DMS 273 (cell line): Measurements from ENCODE around the gene ZNF217.
"Not testable (repeated sequence)": the region's sequence is repeated elsewhere in the genome, so short reads cannot be mapped to it uniquely, and the experiment has no call there.

Experiments used
- DNase-seq: peaks from one replicate; lab custom pipeline; 2025; ENCODE audit not compliant: unreplicated experiment; lab: John Stamatoyannopoulos, UW

Gene ZNF217

DNA sequence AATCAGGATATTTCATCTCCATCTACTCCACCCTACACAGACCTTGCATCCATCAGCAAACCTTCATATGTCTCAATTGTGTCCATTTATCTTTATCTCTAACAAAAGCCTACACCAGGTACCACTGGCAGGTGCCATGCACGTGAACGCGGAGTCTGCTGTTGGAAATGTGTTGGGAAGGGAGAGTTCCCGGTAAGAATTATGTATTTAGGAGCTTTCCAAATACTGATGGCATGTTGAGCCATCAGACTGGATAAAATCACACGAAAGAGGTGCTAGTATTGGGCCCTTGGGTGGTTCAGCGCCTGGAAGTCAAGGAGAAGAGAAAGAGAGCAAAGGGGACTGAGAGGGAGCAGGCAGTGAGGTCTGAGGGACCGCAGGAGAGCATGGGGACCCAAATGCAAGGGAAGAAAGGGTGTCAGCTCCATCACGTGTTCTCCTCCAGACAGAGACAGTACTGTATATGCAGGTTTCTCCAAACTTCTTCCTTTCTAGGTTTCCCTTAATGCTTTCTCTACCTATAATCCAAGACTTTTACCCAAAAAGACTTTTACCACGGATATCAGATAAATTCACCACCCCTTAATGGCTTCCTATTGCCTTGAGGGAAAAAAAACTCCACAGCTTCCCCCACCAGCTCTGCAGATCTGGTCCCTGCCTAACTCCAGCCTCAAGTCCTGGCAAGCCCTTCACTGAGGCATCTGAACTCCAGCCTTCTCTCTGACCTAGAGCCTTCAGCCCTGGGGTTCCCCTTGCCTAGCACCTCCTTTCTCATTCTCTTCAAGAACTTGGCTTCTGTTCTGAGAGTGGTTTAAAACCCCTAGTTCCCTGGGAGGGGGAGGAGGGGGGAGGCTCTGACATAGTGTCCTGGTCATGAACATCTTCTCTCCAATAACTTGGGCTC lies 4.8 kb upstream of the ZNF217 start:
- DNase-seq, result no peak

DNA sequence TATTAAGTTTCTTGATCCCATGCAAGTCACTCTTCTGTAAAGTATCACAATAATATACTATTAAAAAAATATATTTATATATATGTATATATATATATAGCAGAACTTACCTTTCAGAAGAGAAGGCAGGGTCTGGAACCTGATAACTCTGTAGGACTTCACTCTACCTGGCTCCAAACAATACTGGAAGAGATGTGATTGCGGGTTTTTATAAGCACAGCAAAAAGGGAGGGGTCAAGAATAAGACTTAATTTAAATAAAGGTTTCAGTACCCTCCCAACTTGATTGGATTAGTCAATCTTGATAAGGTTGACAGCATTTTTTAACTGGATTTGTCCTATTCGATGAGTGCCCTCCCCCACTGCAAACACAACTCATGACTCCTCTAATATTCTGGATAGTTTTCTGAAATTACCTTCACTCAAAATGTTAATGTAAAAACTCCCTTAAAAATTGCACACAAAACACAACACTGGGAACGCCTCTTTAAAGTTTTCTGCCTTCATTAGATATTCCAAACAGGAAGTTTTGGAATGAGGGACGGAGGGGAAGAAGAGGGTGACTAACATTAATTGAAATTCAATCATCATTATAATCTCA lies 4.0 kb upstream of the ZNF217 start:
- no peak for DNase-seq

DNA sequence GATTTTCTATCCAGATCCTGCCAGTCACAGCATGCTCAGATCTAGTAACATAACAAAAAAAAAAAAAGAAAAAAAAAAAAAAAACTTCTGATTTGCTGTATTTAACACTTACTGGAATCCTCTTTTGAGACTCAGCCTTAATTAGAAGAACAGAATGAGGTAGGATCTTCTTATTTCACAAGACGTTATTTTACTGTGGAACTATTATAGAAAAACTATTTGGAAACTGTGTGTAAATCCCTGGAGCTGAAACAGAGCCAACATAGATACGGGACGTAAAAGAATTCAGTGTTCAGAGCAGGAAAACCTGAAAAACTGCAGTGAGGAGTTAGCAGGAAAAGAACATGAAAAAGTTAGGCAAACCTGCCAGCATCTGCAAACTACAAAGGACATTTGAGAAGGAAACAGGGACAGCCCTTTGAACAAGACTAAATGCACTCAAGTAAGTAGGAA lies 3.4 kb upstream of the ZNF217 start:
- peak; percentile 13 for DNase-seq

DNA sequence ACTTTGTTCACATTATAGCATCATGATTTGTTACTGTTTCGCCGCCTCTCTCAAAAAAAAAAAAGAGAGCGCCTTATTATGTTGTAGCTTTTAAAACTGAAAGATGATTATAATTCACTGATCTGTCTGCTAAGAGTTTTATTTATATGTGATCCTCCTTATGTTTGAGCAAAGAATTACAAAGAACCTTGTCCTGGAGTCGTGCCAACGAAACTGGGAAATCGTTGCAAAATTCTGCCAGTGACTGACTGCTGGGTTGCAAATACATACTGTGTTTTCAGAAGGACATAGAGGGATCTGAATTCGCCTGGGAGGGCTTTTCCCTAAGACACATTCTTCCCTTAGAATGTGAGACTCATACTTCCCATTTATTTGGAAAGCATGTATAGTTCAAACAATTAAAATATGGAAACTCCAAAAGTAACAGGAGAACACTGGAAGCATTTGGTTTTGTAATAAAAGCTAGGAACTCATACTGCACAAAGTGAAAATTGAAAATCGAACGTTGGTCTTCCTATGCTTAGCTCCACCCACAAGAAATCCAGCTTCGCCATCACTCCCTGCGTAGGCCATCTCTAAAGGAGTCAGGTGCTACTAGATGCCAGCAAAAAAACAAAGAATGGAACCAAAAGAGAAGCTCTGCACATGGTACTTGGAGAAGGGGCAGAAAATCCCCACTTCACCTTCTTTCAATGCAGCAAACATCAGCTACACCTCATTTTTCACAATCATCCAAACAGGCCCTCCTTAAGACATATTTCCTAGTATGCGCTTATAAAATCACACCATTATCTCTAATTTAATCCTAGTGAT lies 2.8 kb upstream of the ZNF217 start:
- DNase-seq, result peak; percentile 49

DNA sequence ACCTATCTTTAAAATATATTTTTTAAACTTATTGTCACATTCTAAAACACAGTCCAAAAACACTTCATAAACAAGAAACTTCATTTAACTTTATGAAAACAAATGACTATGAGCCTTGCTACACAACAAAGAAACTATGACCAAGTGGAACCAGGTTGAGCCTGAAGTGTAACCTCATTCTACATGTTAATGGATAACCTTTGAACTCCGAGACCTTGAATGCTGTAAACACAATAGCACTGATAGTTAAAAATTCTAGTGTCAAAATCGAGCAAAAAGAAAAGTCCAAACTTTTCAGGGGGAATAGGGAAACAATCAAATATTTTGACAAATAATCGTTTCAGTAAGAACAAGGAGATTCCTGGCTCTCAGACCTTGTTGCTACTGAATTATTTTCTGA lies 2.1 kb upstream of the ZNF217 start:
- peak; percentile 18 for DNase-seq

DNA sequence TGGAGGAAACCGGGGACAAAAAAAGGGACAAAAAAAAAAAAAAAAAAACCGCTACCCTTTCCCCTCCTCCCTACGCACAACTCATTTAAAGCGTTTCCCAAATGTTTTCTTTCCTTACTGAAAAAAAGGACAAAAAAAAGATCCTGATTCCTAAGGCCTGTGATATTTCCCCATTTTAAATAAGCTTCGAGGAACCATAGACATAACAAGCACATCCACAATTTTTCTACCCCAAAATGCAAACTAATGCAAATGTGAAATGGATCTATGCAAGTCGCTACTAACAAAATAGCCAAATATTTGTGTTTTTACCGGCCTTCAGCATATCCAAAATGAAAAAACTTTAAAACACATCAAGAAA lies 1.4 kb upstream of the ZNF217 start:
- DNase-seq, result no peak

DNA sequence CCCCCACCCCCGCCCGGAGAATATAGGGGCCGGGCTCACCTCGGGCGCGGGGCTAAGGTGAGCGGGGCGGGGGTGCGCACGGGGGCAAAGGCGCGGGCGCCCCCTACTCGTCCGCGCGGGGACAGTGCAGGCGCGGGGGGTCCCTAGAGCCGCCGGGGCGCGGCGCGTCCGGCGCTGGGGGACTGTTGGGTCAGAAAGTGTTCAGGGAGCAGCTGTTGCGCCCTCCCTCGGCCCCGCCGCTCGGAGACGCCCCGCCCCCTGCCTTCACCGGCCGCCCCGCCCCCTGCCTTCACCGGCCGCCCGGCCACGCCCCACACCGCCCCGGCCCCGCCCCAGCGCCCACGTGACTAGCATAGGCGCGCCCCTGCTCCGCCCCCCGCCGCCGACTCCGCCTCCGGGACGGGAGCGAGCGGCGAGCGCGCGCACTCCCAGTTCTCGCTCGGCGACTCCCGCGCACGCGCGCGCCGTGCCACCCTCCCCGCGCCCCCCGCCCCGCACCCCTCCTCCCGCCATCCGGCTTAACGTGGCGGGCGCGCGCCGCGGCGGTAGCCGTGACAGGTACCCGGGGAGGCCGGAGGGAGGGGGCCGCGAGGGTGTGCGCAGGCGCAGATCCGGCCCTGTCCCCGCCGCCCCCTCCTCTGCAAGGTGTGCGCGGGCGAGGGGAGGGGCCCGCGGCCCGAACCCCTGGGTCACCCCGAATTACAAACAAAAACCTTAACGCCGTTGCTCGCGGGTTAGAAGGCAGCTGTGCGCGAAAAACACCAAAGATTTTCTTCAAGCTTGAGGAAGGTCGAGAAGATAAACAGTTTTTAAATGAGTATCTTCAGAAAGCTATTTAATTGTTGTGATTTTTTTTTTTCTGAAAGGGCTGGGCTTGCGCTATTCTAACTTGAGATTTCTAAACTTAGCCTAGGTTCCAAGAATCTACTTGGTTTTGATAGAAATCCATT lies 704 bp upstream of the ZNF217 start:
- DNase-seq, result peak; percentile 97

DNA sequence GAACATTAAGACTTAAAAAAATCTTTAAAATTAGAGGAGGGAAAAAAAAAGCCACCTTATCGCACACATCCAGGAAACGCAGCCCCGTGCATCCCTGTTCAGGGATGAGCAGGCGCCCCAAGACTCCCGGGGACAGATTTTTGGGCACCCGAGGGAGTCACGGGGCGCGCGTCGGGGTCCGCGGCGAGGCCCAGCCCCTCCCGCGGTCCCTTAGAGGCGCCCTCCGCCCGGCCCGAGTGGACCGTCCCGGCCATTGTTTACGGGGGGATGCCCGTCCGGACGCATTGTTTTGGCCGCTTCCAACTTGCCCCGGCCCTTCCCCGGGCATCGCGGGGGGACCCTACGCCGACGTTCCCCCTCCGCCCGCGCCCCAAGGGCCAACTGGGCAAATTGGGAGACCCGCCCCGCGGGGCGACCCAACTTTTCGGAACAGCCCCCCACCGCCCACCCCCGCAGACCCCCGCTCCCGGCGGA lies 610 bp downstream of the ZNF217 start:
- DNase-seq, result peak; percentile 57

DNA sequence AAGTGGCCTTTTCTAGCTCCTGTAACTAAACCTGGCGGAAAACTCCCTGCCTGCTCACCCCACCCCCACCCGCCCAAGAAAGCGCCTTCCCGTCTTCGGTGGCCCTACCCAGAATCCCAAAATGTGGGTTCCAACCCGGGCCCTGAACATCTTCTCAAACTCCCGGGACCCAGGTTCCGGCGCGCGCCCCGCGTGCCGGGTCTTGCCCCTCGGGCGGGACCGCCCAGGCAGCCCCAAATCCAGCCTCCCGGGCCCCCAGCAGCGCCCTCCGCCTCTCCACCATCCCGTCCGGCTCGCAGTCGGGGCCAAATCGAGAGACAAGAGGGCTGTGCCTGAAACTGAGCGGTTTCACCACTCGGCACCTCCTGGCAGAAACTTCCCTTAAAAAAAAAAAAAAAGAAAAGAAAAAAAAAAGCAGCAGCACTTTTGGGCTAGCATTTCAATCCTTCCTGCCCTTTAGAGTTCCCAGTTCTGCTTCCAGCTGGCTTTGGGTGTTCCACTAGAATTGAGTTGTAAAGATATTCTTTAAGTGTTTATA lies 1.1 kb downstream of the ZNF217 start:
- peak; percentile 79 for DNase-seq

DNA sequence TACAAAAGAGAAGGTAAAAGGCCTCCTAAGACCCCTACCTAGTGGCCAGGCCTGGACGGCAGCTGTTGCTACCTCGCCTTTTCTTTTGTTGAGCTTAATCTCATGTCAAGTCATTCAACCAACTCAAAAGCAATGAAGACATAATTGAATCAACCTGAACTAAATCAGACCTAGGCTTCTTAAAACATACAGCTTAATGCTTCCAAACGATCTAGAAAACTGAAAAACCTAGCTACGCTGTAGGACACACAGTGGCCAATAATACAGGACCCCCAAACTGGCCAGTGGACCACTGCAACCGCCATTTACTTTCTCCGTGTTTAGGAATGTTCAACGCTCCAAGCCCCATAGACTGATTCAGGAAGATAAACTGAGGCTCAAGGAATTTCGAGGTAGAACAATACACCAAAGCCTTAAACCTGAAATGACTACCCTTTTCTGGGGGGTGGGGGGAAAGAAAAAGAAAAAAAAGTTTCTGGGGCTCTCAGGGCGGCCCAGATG lies 1.6 kb downstream of the ZNF217 start:
- DNase-seq, result peak; percentile 42

DNA sequence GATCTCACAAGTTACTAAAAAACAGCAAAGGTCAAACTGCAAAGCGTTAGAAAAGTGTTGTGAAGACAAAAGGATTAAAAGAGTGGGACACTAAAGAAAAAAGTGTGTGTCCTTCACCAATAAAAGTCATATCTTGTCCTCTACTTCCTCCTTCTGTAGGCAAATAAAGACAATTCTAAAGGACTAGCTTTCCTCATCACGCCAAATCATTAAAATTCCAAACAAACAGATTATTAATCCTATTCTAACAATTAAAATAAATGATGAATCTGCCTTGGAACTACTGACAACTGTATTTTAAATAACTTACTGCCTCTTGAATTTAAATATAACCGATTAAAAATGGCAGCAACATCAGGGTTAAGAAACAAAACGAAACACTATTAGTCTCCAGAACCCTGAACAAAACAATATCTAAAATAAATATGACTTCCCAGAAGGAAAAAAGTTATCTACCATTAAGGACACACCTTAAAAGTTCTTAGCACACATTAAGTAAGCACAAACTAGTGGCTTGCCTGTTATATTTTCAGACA lies 2.4 kb downstream of the ZNF217 start:
- DNase-seq, result not testable (repeated sequence)

DNA sequence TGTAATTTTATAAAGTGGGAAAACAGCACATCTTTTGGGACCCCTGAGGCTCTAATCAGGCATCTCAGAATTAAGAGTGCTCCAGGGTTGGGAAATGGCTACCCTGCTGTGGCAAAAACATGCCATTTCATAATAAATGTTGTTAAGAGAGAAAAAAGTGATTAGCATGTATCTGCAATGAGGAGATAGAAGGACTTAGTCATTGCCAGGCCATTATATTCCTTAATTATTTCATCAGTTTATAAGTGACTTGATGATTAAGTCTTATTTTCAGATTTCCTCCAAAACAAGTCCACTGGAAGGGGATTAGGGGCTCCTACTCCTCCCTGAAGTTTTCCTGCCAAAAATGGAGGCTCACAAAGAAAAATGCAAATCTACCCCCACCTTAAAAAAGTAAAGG lies 3.0 kb downstream of the ZNF217 start:
- DNase-seq, result not testable (repeated sequence)

DNA sequence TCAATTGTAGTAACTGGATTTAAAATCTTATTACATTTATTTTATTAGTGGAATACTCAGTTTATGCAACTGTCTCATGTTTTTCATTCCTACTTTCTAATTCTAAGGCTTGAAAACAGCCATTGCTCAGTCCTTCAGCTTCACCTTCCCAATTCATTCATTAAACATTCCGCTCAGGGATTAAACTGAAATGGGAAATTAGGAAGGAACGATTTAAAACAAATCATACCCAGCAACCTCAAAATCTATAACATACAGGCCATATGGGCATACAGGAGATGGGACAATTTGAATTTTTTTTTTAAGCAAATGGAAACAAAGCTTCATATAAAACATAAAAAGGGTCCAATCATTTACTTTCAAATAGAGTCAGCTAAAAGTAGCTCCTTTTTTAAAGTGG lies 3.5 kb downstream of the ZNF217 start:
- DNase-seq, result not testable (repeated sequence)

DNA sequence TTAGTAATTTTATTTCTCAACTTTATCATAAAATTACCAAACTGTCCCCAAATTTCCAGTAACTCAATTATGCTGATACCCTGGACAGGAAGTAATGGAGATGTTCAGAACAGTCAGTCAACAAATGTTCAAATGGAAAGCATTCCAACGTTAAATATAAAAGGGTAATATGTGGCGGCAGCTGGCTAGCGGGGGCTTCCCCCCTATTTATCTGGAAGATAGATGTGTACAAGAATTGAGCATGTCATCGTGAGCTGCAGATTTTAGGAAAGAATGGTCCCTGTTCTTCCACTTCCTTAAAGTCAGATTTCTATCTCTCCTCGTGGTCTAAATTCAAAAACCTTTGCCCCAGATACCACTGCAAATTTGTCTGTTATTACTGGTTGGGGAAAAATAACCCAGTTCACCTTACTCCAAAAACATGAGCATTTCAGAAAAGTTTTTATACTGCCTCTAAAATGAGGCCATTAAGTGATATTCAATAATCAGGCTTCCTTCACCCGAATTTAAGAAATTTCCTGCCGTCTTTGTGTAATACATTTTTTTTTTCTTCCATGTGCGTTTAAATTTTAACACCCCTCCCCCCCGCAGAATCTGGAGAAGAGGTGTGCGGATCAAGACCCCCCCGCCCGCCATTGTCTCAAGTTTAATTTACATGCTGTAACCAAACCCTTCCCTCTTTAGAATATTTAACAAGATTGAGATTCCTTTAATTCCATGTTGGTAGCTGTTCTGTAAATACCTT lies 4.1 kb downstream of the ZNF217 start:
- peak; percentile 58 for DNase-seq

DNA sequence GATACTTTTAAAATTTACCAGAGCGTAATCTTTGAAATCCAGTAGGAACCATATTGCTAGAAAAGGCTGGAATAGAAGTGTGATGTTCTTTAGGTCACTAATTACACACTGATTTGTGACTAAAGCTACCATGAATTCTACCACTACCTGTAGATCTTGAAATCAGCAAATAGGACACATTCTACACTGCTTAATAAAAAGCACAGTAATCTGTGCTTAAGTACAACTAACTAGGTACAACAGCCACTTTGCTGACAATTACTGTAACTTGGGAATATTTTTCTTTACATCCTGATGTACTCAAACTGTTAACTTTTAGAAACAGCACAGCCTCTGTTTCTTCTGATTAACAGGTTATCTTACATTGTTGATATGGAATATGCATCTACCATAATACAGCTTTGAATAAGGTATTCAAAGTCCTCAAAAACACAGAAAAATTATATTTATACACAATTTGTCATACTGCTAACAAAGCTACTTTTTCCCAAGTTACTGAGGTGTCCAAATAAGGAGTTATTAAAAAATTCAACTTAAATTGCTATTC lies 6.4 kb downstream of the ZNF217 start:
- DNase-seq, result not testable (repeated sequence)

DNA sequence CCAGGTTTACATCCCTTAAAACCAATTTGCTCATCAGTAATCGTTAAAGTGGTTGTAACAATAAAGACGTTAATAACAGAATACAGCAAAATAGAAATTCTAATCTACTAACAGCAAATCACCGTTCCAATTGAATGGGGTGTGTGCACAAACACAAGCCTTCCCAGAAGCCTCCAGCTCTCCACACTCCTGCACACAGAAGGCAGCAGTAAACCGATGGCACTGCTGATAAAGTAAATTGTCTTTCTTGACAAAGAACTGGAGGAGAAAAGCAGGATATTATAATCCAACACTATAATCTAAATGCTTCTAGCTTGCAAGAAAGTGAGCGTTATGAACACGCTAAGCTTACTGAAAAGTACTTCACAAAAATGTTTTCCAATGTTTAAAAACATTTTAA lies 7.0 kb downstream of the ZNF217 start:
- DNase-seq, result no peak

DNA sequence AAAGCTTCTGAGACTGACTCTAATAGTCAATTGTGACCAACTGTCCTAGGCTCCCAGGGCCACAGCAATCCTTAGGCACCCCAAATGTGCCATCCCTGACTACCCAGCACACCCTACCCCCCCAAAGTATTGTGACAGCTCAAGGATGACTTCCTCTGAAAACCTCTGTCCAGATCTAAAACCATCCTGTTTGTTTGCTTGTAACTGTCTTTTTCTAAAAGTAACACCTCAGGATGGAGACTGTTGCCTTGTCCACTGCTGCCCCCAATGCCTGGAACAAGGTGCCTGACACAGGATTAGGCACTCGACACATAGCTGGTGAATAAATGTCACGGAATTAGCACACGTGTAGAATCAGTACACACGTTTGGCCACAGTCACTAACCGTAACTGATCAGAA lies 7.7 kb downstream of the ZNF217 start:
- DNase-seq, result not testable (repeated sequence)

DNA sequence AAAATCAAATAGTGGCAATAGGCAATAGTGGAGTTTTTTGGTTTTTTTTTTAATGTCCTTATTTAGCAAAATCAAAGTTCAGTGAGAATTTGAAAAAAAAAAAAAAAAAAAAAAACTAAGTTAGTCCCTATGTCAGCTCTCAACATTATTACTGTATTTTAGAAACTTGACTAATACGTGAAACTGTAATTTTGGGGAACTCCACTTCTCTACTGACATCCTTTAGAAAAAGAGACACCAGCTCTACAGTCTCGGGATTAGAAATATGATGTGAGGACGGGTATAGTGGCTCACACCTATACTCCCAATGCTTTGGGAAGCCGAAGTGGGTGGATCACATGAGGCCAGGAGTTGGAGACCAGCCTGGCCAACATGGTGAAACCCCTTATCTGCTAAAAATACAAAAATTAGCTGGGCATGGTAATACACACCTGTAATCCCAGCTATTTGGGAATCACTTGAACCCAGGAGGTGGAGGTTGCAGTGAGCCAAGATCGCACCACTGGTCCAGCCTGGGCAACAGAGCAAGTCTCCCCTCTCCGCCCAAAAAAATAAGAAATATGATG lies 8.6 kb downstream of the ZNF217 start:
- DNase-seq, result not testable (repeated sequence)
